LNCaP clone FGC (cell line): ENCODE data around the gene ABCA4.

ENCODE experiments used
- DNase-seq: peaks from one replicate; pipeline ENCODE4 v3.0.0-alpha.2; 2011; ENCODE audit warnings: low read depth
- H3K4me3 ChIP-seq: 2 replicates; pipeline ENCODE4 v1.5.1; 2011; ENCODE audit warnings: mild to moderate bottlenecking, low read depth, low read length, control low read depth
- CTCF ChIP-seq: IDR thresholded peaks from 2 replicates; pipeline ENCODE4 v1.5.1; 2012; ENCODE audit warnings: mild to moderate bottlenecking; ENCODE audit not compliant: control insufficient read depth, insufficient read depth; ENCODE audit errors: extremely low read depth

ABCA4 gene

GRCh38 chr1:94094469-94095111, 26.4 kb downstream of the ABCA4 start:
- no peak overlapping the region for H3K4me3 ChIP-seq
- no peak for DNase-seq
- no peak for TF ChIP-seq CTCF

DNA sequence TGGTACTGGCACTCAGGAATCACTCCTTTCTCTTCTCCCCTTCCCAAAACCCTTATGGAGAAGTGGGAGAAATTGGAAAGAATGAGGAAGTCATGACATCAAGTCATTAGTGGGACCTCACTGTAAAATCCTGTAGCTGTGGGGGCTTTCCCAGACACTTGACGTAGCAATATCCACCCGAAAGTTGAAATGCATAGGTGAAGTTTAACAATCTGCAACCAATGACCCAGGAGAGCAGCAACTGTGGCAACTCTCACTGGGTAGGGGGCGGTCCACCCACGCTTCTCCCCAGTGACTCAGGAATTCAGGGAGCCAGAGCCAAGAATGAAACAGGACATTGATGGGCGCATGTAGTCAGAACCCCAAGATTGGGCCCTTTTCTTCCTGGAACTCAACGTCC, 27.0 kb downstream of the ABCA4 start:
- TF ChIP-seq CTCF: no peak

DNA sequence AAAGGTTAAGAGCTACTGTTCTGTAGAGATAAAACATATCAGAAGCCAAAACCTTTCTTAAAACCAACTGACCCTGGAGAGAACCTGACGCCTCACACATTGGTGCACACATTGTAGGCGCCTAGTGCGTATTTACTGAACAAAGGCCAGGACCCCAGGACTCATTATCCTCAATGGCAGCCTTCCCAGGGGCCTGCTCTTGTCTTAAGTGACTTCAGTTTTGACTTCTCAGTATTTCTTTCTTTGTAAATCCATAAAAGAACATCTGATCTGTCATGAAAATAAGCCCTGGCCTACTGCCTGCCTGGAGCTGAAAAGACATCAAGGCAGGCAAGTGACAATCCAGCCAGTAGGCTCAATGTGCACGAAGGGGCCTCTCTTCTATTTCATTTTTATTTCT, 27.6 kb downstream of the ABCA4 start:
- TF ChIP-seq CTCF: no peak
- DNase-seq: no peak
- H3K4me3 ChIP-seq: no peak overlapping the region

More for the DNA sequence above, 27.0 kb downstream of the ABCA4 start:
- H3K4me3 ChIP-seq: no peak overlapping the region
- no peak for DNase-seq

DNA sequence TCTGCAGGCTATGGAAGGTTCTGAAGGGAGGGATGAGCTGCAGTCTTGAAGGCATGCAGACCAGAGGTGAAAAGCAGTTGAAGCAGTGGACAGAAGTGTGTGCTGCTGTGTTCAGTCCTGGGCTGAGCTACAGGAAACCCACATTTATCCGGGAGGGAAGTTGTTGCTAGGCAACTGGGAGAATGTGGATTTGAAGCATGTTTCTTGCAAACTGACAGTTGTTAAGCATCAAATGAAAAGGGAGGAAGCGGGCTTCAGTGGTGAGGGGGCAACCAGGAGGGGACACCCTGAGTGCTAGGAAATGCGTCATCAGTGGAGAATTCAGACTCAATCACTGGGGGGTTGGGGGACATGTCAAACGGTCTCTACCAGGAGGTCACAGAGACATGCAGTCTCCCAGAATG, 28.7 kb downstream of the ABCA4 start:
- DNase-seq: no peak
- no peak for TF ChIP-seq CTCF
- no peak overlapping the region for H3K4me3 ChIP-seq

DNA sequence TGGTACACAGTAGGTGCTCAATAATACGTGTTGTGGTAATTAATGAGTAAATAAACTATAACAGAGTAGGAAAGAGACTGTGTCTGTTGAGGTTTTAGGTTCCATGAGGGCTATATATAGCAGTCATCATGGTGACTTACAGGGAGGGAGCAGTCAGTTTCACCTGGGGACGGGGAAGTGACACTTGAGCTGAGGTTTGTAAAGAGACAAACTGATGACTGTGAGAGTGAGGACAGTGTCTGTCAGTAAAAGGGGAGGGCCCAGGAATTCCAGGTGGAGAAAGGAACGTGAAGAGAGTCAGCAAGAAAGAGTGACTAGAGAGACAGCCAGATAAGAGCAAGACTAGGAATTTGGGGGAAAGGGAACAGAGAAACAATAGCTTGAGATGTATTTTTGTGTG, 30.2 kb downstream of the ABCA4 start:
- no peak for TF ChIP-seq CTCF
- DNase-seq: no peak
- no peak overlapping the region for H3K4me3 ChIP-seq

- no peak overlapping the region for H3K4me3 ChIP-seq
- DNase-seq: no peak
- TF ChIP-seq CTCF: no peak
Observed at GRCh38 chr1:94087193-94087592, 33.8 kb downstream of the ABCA4 start.

DNA sequence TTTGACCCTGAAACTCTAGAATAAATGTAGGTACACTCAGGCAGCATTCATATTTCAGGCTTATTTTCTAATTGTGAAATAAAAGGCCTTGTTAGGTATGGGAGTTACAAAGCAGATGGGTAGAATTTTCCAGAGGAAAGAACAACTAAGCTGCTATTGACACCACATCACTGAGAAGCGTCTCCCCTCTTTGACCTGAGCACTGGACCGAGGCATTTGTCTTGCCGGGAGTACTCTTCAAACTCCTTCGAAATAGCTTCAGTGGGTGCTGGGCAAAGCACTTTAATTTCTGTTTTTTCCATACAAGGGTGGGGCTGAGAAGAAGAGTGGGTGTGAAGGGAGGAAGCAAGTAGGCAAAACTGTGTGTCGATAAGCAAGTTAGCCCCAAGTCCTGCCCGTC, 36.4 kb downstream of the ABCA4 start:
- TF ChIP-seq CTCF: no peak
- no peak overlapping the region for H3K4me3 ChIP-seq
- DNase-seq: no peak
